Lung (tissue), 12 donors: Measurements from ENCODE around the gene ODAD3. TPM values are rescaled to one million over a fixed set of nuclear protein-coding genes. Genes with fewer than 3 reads are reported as not detected.

Experiments used
- ATAC-seq: fragments of 200-7000 bp; cut with Tn5 transposase; one replicate; pipeline ENCODE4 v1.9.1; 2020; ENCODE audit warnings: moderate number of reproducible peaks; ENCODE audit not compliant: insufficient read depth, low FRiP score
- DNase-seq, 3 donors: peaks; one replicate each; pipeline ENCODE4 v3.0.0-alpha.2; 2013 to 2017
- H3K27ac ChIP-seq, 2 donors: one replicate each; pipeline ENCODE4 v1.5.1; 2013; ENCODE audit warnings: mild to moderate bottlenecking in 2 of 2, moderate library complexity in 2 of 2, control low read depth in 1 of 2, inconsistent platforms in 1 of 2, low read depth in 1 of 2, low read length in 1 of 2
- H3K27me3 ChIP-seq, 3 donors: one replicate each; pipeline ENCODE4 v1.5.1; 2013; ENCODE audit warnings: low read length in 2 of 3; ENCODE audit not compliant: control insufficient read depth in 3 of 3, insufficient read depth in 3 of 3
- H3K36me3 ChIP-seq, 4 donors: one replicate each; pipeline ENCODE4 v1.5.1; 2013; ENCODE audit warnings: low read length in 4 of 4, mild to moderate bottlenecking in 1 of 4, moderate library complexity in 1 of 4; ENCODE audit not compliant: control insufficient read depth in 4 of 4, insufficient read depth in 4 of 4
- H3K4me1 ChIP-seq, 5 donors: one replicate each; pipeline ENCODE4 v1.5.1; 2013; ENCODE audit warnings: low read length in 5 of 5, mild to moderate bottlenecking in 2 of 5, moderate library complexity in 1 of 5; ENCODE audit not compliant: control insufficient read depth in 5 of 5, insufficient read depth in 5 of 5
- H3K4me3 ChIP-seq: one replicate; pipeline ENCODE4 v1.5.1; 2013; ENCODE audit warnings: mild to moderate bottlenecking, control low read depth, moderate library complexity
- H3K9ac ChIP-seq, 2 donors: one replicate each; pipeline ENCODE4 v1.5.1; 2013; ENCODE audit warnings: low read length in 2 of 2, control low read depth in 1 of 2; ENCODE audit not compliant: insufficient read depth in 1 of 2
- H3K9me3 ChIP-seq, 4 donors: one replicate each; pipeline ENCODE4 v1.5.1; 2013; ENCODE audit warnings: low read length in 3 of 4, mild to moderate bottlenecking in 1 of 4, moderate library complexity in 1 of 4; ENCODE audit not compliant: control insufficient read depth in 4 of 4, insufficient read depth in 3 of 4
- WGBS, 2 donors: extraction: QIAGEN DNeasy Blood & Tissue Kit; methylation state at CpG; one replicate each; pipeline ENCODE4 v1.1.7; 2013; 5-methylcytosine and 5-hydroxymethylcytosine counted together
- polyA plus RNA-seq, 2 donors: library from polyadenylated mRNA; stranded (reverse); fragments of 200-250 nt; gene quantifications; one replicate each; pipeline ENCODE4 v1.2.1, GENCODE V29; 2013
- total RNA-seq, 2 donors: library from RNA; depleted of rRNA in 1 of 2; stranded (reverse); fragments of >200 nt in 1 of 2; gene quantifications; one replicate each; pipeline ENCODE4 v1.2.1, GENCODE V29; 2014 to 2021
- TF ChIP-seq, protein P1 (sequence below): IDR thresholded peaks from 2 replicates; pipeline ENCODE4 v1.5.1; 2012; ENCODE audit warnings: mild to moderate bottlenecking; ENCODE audit errors: control extremely low read depth, extremely low read depth
- donor health status: control.
- donor health status: control.
- donor health status: Bipolar disorder and iron deficiency.
- donor health status: healthy.
- donor health status: DM: yes; HTN: yes; CAD: no.

ODAD3 gene
- total and polyA plus RNA-seq, 4 donors, result 2.0 to 9.8 (median 4.2) TPM

DNA sequence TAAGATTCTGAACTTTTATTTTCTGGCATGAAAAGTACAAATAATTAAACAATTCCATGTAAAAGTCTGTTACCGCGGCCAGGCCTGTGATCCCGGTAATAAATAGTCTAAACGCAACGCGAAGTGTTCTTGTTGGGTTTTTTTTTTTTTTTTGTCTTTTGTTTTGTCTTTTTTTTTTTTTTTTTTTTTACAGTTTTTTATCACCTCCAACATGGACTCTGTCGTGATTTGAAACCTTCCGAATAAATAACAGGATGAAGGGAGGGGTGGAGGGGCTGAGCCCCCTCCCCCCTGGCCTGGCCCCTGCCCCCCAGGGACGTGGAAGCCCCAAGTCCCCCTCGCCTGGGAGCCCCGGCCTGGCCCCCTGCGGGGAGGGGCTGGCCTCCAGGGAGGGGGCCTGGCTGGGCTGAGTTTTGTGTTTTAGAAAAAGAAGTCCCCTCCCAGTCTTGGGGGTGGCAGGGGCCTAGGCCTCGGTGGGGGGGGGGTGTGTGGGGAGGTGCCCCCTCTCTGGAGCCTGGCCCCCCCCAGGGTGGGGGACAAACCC lies 16.5 kb upstream of the ODAD3 start:
- peaks cover 0 to 14% (median 0%) of the 10 kb centered on the region in 5 donors for H3K4me1 ChIP-seq
- DNase-seq (peak in 2 of 3 donors; percentile 28 to 33), ATAC-seq (no peak)
- no peak overlapping the region for H3K4me3 ChIP-seq
- TF ChIP-seq, protein P1, sequence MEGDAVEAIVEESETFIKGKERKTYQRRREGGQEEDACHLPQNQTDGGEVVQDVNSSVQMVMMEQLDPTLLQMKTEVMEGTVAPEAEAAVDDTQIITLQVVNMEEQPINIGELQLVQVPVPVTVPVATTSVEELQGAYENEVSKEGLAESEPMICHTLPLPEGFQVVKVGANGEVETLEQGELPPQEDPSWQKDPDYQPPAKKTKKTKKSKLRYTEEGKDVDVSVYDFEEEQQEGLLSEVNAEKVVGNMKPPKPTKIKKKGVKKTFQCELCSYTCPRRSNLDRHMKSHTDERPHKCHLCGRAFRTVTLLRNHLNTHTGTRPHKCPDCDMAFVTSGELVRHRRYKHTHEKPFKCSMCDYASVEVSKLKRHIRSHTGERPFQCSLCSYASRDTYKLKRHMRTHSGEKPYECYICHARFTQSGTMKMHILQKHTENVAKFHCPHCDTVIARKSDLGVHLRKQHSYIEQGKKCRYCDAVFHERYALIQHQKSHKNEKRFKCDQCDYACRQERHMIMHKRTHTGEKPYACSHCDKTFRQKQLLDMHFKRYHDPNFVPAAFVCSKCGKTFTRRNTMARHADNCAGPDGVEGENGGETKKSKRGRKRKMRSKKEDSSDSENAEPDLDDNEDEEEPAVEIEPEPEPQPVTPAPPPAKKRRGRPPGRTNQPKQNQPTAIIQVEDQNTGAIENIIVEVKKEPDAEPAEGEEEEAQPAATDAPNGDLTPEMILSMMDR, result no peak
- no peak overlapping the region for H3K27ac ChIP-seq
- no peaks in the 10 kb centered on the region for H3K27me3 ChIP-seq
- WGBS, 2 donors, result 55 to 64% methylated on average over 13 of the region's 13 CpGs
- no peaks in the 10 kb centered on the region for H3K9me3 ChIP-seq
- H3K36me3 ChIP-seq, result peaks cover 3 to 38% (median 6%) of the 10 kb centered on the region in 4 donors
- H3K9ac ChIP-seq, result no peak overlapping the region

DNA sequence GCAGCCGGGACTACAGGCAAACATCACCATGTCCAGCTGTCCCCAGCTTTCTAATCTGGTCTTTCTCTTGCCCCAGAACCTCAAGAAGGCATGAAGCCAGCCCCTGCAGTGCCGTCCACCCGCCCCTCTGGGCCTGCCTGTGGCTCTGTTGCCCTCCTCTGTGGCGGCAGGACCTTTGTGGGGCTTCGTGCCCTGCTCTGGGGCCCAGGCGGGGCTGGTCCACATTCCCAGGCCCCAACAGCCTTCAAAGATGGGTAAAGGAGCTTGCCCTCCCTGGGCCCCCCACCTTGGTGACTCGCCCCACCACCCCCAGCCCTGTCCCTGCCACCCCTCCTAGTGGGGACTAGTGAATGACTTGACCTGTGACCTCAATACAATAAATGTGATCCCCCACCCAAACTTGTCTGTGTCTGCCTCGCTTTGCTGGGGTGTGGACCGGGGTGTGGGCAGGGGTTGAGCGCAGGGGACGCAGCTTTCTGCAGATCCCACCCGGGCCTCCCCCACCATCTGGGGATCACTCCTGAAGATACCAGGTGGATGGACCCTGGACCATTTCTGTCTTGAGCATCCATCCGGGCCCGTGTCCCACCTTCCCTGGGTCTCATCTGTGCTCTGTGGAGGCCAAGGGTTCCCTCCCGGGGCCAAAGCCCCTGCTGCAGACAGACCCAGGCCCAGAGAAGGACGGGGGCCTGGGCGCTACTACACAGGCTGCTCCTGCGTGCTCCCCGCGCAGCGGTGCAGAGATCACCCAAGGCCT lies 15.8 kb upstream of the ODAD3 start:
- 91 to 96% methylated on average over 21 of the region's 21 CpGs for WGBS, 2 donors
- Histone ChIP-seq H3K9me3 (no peaks in the 10 kb centered on the region), H3K4me1 (peaks cover 0 to 14% (median 0%) of the 10 kb centered on the region in 5 donors), H3K27ac (no peak overlapping the region), H3K27me3 (no peaks in the 10 kb centered on the region), H3K36me3 (peaks cover 3 to 44% (median 6%) of the 10 kb centered on the region in 4 donors), H3K4me3 (no peak overlapping the region), H3K9ac (no peak overlapping the region)
- ATAC-seq, result no peak
- TF ChIP-seq, protein P1, result no peak
- DNase-seq, result no peak

- Histone ChIP-seq H3K9ac (no peak overlapping the region), H3K36me3 (peaks cover 3 to 60% (median 6%) of the 10 kb centered on the region in 4 donors), H3K4me3 (no peak overlapping the region), H3K27me3 (no peaks in the 10 kb centered on the region), H3K4me1 (peaks cover 0 to 14% (median 0%) of the 10 kb centered on the region in 5 donors), H3K27ac (no peak overlapping the region), H3K9me3 (no peaks in the 10 kb centered on the region)
- DNase-seq, result no peak
- TF ChIP-seq, protein P1, result no peak
- WGBS, 2 donors, result 94% methylated on average over 31 of the region's 31 CpGs
- ATAC-seq, result no peak
Observed at GRCh38 chr19:11448923-11449554, 14.1 kb upstream of the ODAD3 start.
